HCT116 (cell line): Measurements from ENCODE around the gene DOK1.

ENCODE experiments used
- CBX3 ChIP-seq: IDR thresholded peaks from 2 replicates; pipeline ENCODE4 v1.6.1; 2012; ENCODE audit warnings: low read depth
- EZH2phosphoT487 ChIP-seq: fragments of 200-600 bp; IDR thresholded peaks from 2 replicates; pipeline ENCODE4 v1.6.1; 2018; ENCODE audit warnings: antibody characterized with exemption, borderline replicate concordance
- POLR2A ChIP-seq: IDR thresholded peaks from 2 replicates; pipeline ENCODE4 v1.7.0; 2011; ENCODE audit warnings: borderline replicate concordance; ENCODE audit not compliant: insufficient read depth, insufficient read length; ENCODE audit errors: extremely low read depth
- SP1 ChIP-seq: IDR thresholded peaks from 2 replicates; pipeline ENCODE4 v1.6.1; 2012; ENCODE audit warnings: low read depth
- TF ChIP-seq, protein P1 (sequence below), 3 experiments: fragments of 200-600 bp in 1 of 3; sonication (generic) in 1 of 3; IDR thresholded peaks in 2 of 3; conservative IDR thresholded peaks in 1 of 3; 2 replicates each; pipeline ENCODE4 v1.5.1; 2012 to 2017; ENCODE audit warnings: low read depth in 2 of 3, low read length in 2 of 3, antibody characterized with exemption in 1 of 3, borderline replicate concordance in 1 of 3, control low read depth in 1 of 3, mild to moderate bottlenecking in 1 of 3, mixed read lengths in 1 of 3, mixed run types in 1 of 3, moderate library complexity in 1 of 3; ENCODE audit not compliant: insufficient read depth in 1 of 3

- TF ChIP-seq POLR2A, result peak; percentile 11
- TF ChIP-seq EZH2phosphoT487, result no peak
- TF ChIP-seq, protein P1, sequence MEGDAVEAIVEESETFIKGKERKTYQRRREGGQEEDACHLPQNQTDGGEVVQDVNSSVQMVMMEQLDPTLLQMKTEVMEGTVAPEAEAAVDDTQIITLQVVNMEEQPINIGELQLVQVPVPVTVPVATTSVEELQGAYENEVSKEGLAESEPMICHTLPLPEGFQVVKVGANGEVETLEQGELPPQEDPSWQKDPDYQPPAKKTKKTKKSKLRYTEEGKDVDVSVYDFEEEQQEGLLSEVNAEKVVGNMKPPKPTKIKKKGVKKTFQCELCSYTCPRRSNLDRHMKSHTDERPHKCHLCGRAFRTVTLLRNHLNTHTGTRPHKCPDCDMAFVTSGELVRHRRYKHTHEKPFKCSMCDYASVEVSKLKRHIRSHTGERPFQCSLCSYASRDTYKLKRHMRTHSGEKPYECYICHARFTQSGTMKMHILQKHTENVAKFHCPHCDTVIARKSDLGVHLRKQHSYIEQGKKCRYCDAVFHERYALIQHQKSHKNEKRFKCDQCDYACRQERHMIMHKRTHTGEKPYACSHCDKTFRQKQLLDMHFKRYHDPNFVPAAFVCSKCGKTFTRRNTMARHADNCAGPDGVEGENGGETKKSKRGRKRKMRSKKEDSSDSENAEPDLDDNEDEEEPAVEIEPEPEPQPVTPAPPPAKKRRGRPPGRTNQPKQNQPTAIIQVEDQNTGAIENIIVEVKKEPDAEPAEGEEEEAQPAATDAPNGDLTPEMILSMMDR (IDR thresholded peaks at IDR 0.05 in 2 of 3, conservative IDR thresholded peaks at IDR 0.05 in 1 of 3; ENCODE audit: borderline replicate concordance in 1 of 3, insufficient read depth in 1 of 3, low read depth in 2 of 3, low read length in 2 of 3), result no peak
- TF ChIP-seq CBX3, result no peak
- no peak for TF ChIP-seq SP1
Observed at GRCh38 chr2:74548285-74548899, 6.1 kb upstream of the DOK1 start.
